OCI-LY7 (cell line): ENCODE results near the gene MUSK. TPM values are rescaled to one million over a fixed set of nuclear protein-coding genes. Genes with fewer than 3 reads are reported as not detected.

Source experiments
- BruUV-seq: library from RNA; stranded (reverse); fragments of 400-500 nt; replicated peaks from 2 replicates; lab custom pipeline; 2021; lab: Mats Ljungman, UMichigan
- CTCF ChIA-PET: fragments of 300-600 bp; sonication (Branson Sonifier 250); formaldehyde crosslinking; loops from one replicate; lab custom pipeline; 2022; ENCODE audit warnings: antibody characterized with exemption; ENCODE audit not compliant: unreplicated experiment; lab: Charles Lee
- POLR2A ChIA-PET: fragments of 300-600 bp; sonication (Branson Sonifier 250); formaldehyde crosslinking; loops from one replicate; lab custom pipeline; 2022; ENCODE audit warnings: antibody characterized with exemption; lab: Charles Lee
- DNase-seq: peaks from one replicate; pipeline ENCODE4 v3.0.0-alpha.2; 2015; ENCODE audit warnings: low spot score
- H2AFZ ChIP-seq: fragments of 200-600 bp; sonication (generic), shearing (Covaris generic); 2 replicates; pipeline ENCODE4 v1.6.1; 2014; ENCODE audit warnings: mild to moderate bottlenecking, antibody characterized with exemption, low read length, moderate library complexity
- H3K27ac ChIP-seq: fragments of 200-600 bp; sonication (generic); 2 replicates; pipeline ENCODE4 v1.5.1; 2014; ENCODE audit warnings: mixed run types, low read depth, mild to moderate bottlenecking, moderate library complexity, low read length, inconsistent platforms; ENCODE audit not compliant: poor library complexity, severe bottlenecking
- H3K36me3 ChIP-seq: fragments of 200-600 bp; sonication (generic); 2 replicates; pipeline ENCODE4 v1.6.1; 2014; ENCODE audit warnings: mild to moderate bottlenecking, antibody characterized with exemption, low read length, moderate library complexity, mixed read lengths; ENCODE audit not compliant: insufficient read depth
- H3K4me1 ChIP-seq: fragments of 200-600 bp; sonication (generic); 2 replicates; pipeline ENCODE4 v1.5.1; 2014; ENCODE audit warnings: mild to moderate bottlenecking, low read length; ENCODE audit not compliant: insufficient read depth, poor library complexity, severe bottlenecking
- H3K4me2 ChIP-seq: fragments of 200-600 bp; sonication (generic); 2 replicates; pipeline ENCODE4 v1.6.1; 2014; ENCODE audit warnings: mild to moderate bottlenecking, low read length
- H3K4me3 ChIP-seq: fragments of 200-600 bp; sonication (generic); 2 replicates; pipeline ENCODE4 v1.5.1; 2014; ENCODE audit warnings: mild to moderate bottlenecking, low read depth, low read length; ENCODE audit not compliant: poor library complexity, severe bottlenecking
- H3K79me2 ChIP-seq: fragments of 200-600 bp; sonication (generic); 2 replicates; pipeline ENCODE4 v1.6.1; 2016; ENCODE audit warnings: low read depth, mild to moderate bottlenecking, low read length, moderate library complexity, mixed read lengths; ENCODE audit not compliant: insufficient read depth
- H3K9me2 ChIP-seq: fragments of 200-600 bp; sonication (generic); 2 replicates; pipeline ENCODE4 v1.6.1; 2016; ENCODE audit warnings: mild to moderate bottlenecking, low read length, mixed read lengths; ENCODE audit not compliant: insufficient read depth
- H3K9me3 ChIP-seq: fragments of 200-600 bp; sonication (generic); 2 replicates; pipeline ENCODE4 v1.6.1; 2014; ENCODE audit warnings: mild to moderate bottlenecking, mixed run types, low read length, mixed read lengths
- H4K20me1 ChIP-seq: fragments of 200-600 bp; sonication (generic); 2 replicates; pipeline ENCODE4 v1.6.1; 2014; ENCODE audit warnings: mild to moderate bottlenecking, antibody characterized with exemption, low read length, moderate library complexity, mixed read lengths; ENCODE audit not compliant: insufficient read depth
- CTCF ChIP-seq: fragments of 200-600 bp; sonication (generic); conservative IDR thresholded peaks from 2 replicates; pipeline ENCODE4 v1.5.1; 2014; ENCODE audit warnings: mild to moderate bottlenecking, antibody characterized with exemption, low read length, moderate library complexity, mixed read lengths
- EZH2phosphoT487 ChIP-seq: fragments of 200-600 bp; sonication (generic); IDR thresholded peaks from 2 replicates; pipeline ENCODE4 v1.6.1; 2018; ENCODE audit warnings: low read depth, borderline replicate concordance, mild to moderate bottlenecking, mixed run types, antibody characterized with exemption, low read length, moderate library complexity, mixed read lengths
- intact Hi-C: fragments of 100-400 bp; cut with micrococcal nuclease; formaldehyde crosslinking; loops from one replicate; pipeline ENCODE4 v1.10.0; 2022; ENCODE audit not compliant: unreplicated experiment
- total RNA-seq, 2 experiments: library from RNA; depleted of rRNA in 1 of 2; stranded (reverse); fragments of >200 nt in 1 of 2; shearing (Covaris generic) in 1 of 2; gene quantifications; 2 replicates each; pipeline ENCODE4 v1.2.3, GENCODE V29; 2014 to 2022

The MUSK gene
- total RNA-seq, 2 experiments from 2014 or later: not detected

GRCh38 chr9:110812886-110813285, 144.3 kb downstream of the MUSK start:
- H3K9me2 ChIP-seq: no peaks in the 10 kb centered on the region
- H3K4me1 ChIP-seq: no peaks in the 10 kb centered on the region
- H3K36me3 ChIP-seq: no peaks in the 10 kb centered on the region
- CTCF ChIA-PET: no interaction called here
- no peak overlapping the region for H3K4me2 ChIP-seq
- H3K27ac ChIP-seq: no peak overlapping the region
- intact Hi-C loops: no loop called here
- no peak overlapping the region for H3K4me3 ChIP-seq
- POLR2A ChIA-PET: no interaction called here
- H3K9me3 ChIP-seq: no peaks in the 10 kb centered on the region
- TF ChIP-seq EZH2phosphoT487: no peak
- no peak for TF ChIP-seq CTCF
- H4K20me1 ChIP-seq: no peaks in the 10 kb centered on the region
- no peak overlapping the region for H2AFZ ChIP-seq
- DNase-seq: no peak
- no peaks in the 10 kb centered on the region for H3K79me2 ChIP-seq
- BruUV-seq: no TSS peak

GRCh38 chr9:110814159-110814558, 145.6 kb downstream of the MUSK start:
- no peaks in the 10 kb centered on the region for H3K9me2 ChIP-seq

More at GRCh38 chr9:110814159-110814558, 145.6 kb downstream of the MUSK start:
- BruUV-seq: no TSS peak
- Histone ChIP-seq H2AFZ (no peak overlapping the region), H3K27ac (no peak overlapping the region), H3K9me3 (no peaks in the 10 kb centered on the region), H3K4me2 (no peak overlapping the region), H3K4me3 (no peak overlapping the region), H4K20me1 (no peaks in the 10 kb centered on the region), H3K36me3 (no peaks in the 10 kb centered on the region), H3K4me1 (no peaks in the 10 kb centered on the region), H3K79me2 (no peaks in the 10 kb centered on the region)
- intact Hi-C loops: no loop called here
- CTCF ChIA-PET: no interaction called here
- POLR2A ChIA-PET: no interaction called here
- TF ChIP-seq EZH2phosphoT487: no peak
- no peak for TF ChIP-seq CTCF
- DNase-seq: no peak
